ENCODE data around the gene CCDC14. TPM values are rescaled to one million over a fixed set of nuclear protein-coding genes. Genes with fewer than 3 reads are reported as not detected.
"Not testable (repeated sequence)": the region's sequence is repeated elsewhere in the genome, so short reads cannot be mapped to it uniquely, and the experiment has no call there.

CCDC14 gene
- total RNA-seq, 4 donors from 2014 or later, result 3.9 to 16.7 (median 6.4) TPM

DNA sequence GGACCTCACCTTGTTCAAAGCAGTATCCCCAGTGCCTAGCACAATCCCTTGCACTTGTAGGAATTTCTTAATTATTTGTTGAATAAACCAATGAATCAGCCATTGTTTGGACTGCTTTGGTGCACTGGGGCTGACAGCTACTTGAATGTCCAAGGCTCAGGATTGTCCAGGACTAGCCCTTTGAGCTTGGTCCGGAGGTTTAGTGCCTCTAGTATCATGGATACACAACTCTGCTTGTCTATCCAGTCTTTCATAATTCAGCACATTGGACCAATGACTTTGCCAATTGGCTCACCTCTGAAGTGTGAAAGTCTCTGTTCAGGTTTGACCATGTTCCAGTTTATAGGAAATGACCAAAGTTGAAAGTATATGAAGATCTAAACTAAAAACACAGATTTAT is 3.8 kb upstream of the CCDC14 start:
- H3K4me1 ChIP-seq; H3K27me3 ChIP-seq; ATAC-seq; H3K27ac ChIP-seq; H3K9me3 ChIP-seq; DNase-seq; H3K36me3 ChIP-seq; H3K4me3 ChIP-seq; in situ Hi-C loops (cut with MboI; ENCODE audit: low sequenced_read_pairs in 4 of 4): not testable (repeated sequence)
- intact Hi-C loops (cut with DNase I; ENCODE audit: low total_unique reads), result loop anchor here (10.0 kb wide), 1 partner anchor 80 kb away; the partner anchor contains the start of gene MYLK

DNA sequence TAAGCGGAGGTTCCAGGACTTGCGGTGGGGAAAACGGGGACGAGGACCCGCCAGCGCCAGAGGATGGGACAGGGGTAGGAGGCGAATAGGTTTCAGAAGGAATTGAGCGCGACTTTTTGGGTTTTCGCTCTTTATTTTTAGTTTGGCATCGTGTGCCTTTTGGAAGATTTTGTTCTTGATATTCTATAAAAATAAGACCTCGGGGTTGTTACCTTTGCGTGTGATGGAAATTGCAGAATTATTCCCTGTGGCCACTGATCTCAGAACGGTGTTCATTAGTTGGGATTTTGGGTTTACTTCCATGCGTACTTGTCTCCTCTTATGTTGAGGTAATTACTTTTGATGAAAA is 453 bp upstream of the CCDC14 start:
- DNase-seq (no peak), ATAC-seq (peak; percentile 8)
- Histone ChIP-seq H3K9me3 (no peaks in the 10 kb centered on the region), H3K27me3 (no peaks in the 10 kb centered on the region), H3K27ac (peak overlapping the region; percentile 76 to 80 (median 76)), H3K36me3 (no peaks in the 10 kb centered on the region), H3K4me1 (peaks cover 8 to 10% of the 10 kb centered on the region in 2 donors), H3K4me3 (peak overlapping the region; percentile 68 to 89 (median 78))
- TF ChIP-seq, protein P1, sequence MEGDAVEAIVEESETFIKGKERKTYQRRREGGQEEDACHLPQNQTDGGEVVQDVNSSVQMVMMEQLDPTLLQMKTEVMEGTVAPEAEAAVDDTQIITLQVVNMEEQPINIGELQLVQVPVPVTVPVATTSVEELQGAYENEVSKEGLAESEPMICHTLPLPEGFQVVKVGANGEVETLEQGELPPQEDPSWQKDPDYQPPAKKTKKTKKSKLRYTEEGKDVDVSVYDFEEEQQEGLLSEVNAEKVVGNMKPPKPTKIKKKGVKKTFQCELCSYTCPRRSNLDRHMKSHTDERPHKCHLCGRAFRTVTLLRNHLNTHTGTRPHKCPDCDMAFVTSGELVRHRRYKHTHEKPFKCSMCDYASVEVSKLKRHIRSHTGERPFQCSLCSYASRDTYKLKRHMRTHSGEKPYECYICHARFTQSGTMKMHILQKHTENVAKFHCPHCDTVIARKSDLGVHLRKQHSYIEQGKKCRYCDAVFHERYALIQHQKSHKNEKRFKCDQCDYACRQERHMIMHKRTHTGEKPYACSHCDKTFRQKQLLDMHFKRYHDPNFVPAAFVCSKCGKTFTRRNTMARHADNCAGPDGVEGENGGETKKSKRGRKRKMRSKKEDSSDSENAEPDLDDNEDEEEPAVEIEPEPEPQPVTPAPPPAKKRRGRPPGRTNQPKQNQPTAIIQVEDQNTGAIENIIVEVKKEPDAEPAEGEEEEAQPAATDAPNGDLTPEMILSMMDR (IDR thresholded peaks at IDR 0.05 in 4 of 5, conservative IDR thresholded peaks at IDR 0.05 in 1 of 5), result no peak
- no peak for TF ChIP-seq POLR2A (IDR thresholded peaks at IDR 0.05)
- intact Hi-C loops (cut with DNase I; ENCODE audit: low total_unique reads) (loop anchor here (2.0 to 10.0 kb wide), 2 partner anchors 71 to 77 kb away; partner anchors contain the start of genes KALRN and MYLK), in situ Hi-C loops (cut with MboI; ENCODE audit: low sequenced_read_pairs in 4 of 4) (no loop called here)

DNA sequence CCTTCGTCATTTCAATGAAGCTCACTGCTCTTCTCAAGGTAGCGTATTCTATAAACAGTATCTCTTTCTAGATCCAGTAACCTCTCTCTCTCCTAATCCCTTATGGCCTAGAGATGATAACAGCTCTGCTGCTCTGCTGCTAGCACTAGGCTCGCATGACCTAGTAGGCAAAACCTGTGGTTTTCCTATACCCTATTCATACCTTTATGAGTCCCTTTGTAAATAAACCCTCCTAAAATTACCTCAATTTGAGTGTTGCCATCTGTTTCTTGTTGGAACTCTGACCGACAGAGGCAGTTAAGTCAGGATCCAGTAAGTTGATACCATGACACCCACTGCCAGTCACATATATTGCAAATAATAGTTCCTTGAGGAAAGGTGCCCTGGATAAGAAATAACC is 7.3 kb downstream of the CCDC14 start:
- DNase-seq (no peak), ATAC-seq (no peak)
- Histone ChIP-seq H3K36me3 (peaks cover 0 to 26% of the 10 kb centered on the region in 2 donors), H3K9me3 (no peaks in the 10 kb centered on the region), H3K27ac (no peak overlapping the region), H3K4me1 (no peaks in the 10 kb centered on the region), H3K27me3 (no peaks in the 10 kb centered on the region), H3K4me3 (no peak overlapping the region)
- intact Hi-C loops (cut with DNase I; ENCODE audit: low total_unique reads), result no loop called here
- in situ Hi-C loops (cut with MboI; ENCODE audit: low sequenced_read_pairs in 4 of 4), result no loop called here
- TF ChIP-seq POLR2A (IDR thresholded peaks at IDR 0.05), result no peak
- TF ChIP-seq, protein P1 (IDR thresholded peaks at IDR 0.05 in 4 of 5, conservative IDR thresholded peaks at IDR 0.05 in 1 of 5), result no peak

DNA sequence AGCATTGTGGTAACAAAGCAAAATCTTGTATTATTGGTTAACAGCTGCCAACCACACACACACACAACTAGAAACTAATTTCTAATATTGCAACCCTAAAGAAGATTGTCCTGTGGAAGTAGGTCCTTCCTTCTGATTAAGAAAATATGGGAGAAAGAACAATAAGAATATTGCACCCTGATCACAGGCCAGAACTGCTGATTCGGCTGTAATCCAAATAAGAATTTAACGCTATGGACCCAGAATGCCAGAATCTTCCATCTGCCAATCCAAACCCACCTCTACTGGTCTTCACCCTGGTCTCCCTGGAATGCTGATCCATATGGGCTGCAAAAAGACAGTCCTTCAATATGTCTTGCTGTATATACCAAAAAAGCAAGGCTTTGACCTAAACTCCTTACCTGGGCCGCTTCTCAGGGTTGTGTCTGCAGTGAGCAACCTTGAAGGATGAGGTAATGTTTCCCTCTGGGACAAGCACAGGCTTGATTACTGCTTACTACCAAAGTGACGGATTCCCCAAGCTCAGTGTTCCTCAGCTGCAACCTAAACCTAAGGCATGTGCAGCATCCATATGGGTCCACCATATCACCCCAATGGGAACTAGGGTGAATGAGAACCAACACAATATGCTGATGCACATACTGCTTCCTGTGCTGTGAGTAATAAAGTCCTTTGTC is 8.0 kb downstream of the CCDC14 start:
- no peaks in the 10 kb centered on the region for H3K4me1 ChIP-seq
- TF ChIP-seq POLR2A (IDR thresholded peaks at IDR 0.05), result no peak
- TF ChIP-seq, protein P1 (IDR thresholded peaks at IDR 0.05 in 4 of 5, conservative IDR thresholded peaks at IDR 0.05 in 1 of 5), result no peak
- ATAC-seq (no peak), DNase-seq (no peak)
- in situ Hi-C loops (cut with MboI; ENCODE audit: low sequenced_read_pairs in 4 of 4), result no loop called here
- H3K27ac ChIP-seq, result no peak overlapping the region
- no peak overlapping the region for H3K4me3 ChIP-seq
- intact Hi-C loops (cut with DNase I; ENCODE audit: low total_unique reads), result no loop called here
- no peaks in the 10 kb centered on the region for H3K27me3 ChIP-seq
- H3K36me3 ChIP-seq, result peaks cover 0 to 33% of the 10 kb centered on the region in 2 donors
- no peaks in the 10 kb centered on the region for H3K9me3 ChIP-seq

DNA sequence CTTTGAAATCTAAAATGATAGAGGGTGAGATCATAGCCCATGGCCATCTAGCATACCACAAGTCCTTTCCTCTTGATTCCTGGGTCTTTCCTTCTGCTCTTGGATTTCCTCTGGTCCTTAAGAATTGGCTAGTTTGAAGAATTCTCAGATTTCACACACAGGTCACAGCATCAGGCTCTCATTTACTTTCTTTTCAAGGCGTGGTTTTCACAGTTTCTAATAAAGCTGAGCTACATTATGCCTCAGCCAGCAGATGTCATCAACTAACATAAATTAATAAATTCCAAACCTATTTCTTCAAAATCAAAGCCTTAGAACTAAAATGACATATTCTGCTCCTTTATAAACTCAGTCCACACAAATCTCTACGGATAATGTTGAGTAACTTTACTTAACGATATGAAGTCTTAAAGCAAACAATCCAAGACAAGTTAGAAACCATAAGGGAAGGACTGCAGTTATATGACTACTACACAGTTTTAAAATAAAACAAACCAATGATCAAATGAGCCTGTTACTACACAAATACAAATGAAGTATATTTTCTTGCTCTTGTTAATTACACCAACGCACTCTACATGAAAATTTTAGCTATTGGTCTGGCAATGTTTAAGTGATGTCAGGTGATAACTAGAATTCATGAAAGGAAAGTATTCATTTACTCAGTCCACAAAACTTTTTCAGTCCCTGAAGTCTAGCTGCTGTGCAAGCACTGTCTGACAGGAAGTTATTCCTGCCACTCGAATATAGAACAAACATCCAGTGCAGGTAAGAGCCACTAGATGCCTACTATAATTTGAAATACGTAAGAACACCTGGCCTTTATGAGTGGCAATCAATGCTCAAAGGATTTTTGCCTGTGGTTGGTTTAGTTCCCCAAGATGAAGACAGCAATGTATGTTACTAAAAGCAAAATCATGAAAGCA is 9.2 kb downstream of the CCDC14 start:
- in situ Hi-C loops (cut with MboI; ENCODE audit: low sequenced_read_pairs in 4 of 4), result no loop called here
- DNase-seq (no peak), ATAC-seq (no peak)
- intact Hi-C loops (cut with DNase I; ENCODE audit: low total_unique reads), result no loop called here
- H3K36me3 ChIP-seq, result peaks cover 0 to 43% of the 10 kb centered on the region in 2 donors
- no peaks in the 10 kb centered on the region for H3K9me3 ChIP-seq
- no peak overlapping the region for H3K4me3 ChIP-seq
- TF ChIP-seq, protein P1 (IDR thresholded peaks at IDR 0.05 in 4 of 5, conservative IDR thresholded peaks at IDR 0.05 in 1 of 5), result no peak
- no peak for TF ChIP-seq POLR2A (IDR thresholded peaks at IDR 0.05)
- H3K4me1 ChIP-seq, result no peaks in the 10 kb centered on the region
- no peaks in the 10 kb centered on the region for H3K27me3 ChIP-seq
- no peak overlapping the region for H3K27ac ChIP-seq

All from gastrocnemius medialis (tissue), 4 donors.